RKO (cell line): Measurements from ENCODE around the gene IPO4.

Source experiments
- DNase-seq: peaks from one replicate; pipeline ENCODE4 v3.0.0-alpha.2; 2016; ENCODE audit warnings: low spot score

The IPO4 gene

GRCh38 chr14:24176599-24176998 is 12.0 kb downstream of the IPO4 start:
- DNase-seq, result no peak

- no peak for DNase-seq
Observed at GRCh38 chr14:24172871-24173281, 15.7 kb downstream of the IPO4 start.

- no peak for DNase-seq
Observed at GRCh38 chr14:24172261-24172860, 16.3 kb downstream of the IPO4 start.

GRCh38 chr14:24171422-24172260 is 17.0 kb downstream of the IPO4 start, which contains the start of gene REC8:
Gene REC8, plus strand, starts transcription at chr14:24172080. Its CDS starts 473 bp downstream, at chr14:24172553.
- no peak for DNase-seq

- no peak for DNase-seq
Observed at GRCh38 chr14:24167469-24168114, 21.0 kb downstream of the IPO4 start.

- no peak for DNase-seq
Observed at GRCh38 chr14:24165785-24166184, 22.8 kb downstream of the IPO4 start.

GRCh38 chr14:24164518-24164991 is 24.1 kb downstream of the IPO4 start:
- DNase-seq, result no peak

GRCh38 chr14:24162093-24162492 is 26.5 kb downstream of the IPO4 start:
- DNase-seq, result no peak

GRCh38 chr14:24160850-24161804 is 27.5 kb downstream of the IPO4 start, which contains the start of gene IRF9:
Gene IRF9, plus strand, starts transcription at chr14:24161265. Its CDS starts 880 bp downstream, at chr14:24162145.
- DNase-seq, result peak; percentile 90

- no peak for DNase-seq
Observed at GRCh38 chr14:24160499-24160849, 28.1 kb downstream of the IPO4 start.

- DNase-seq, result no peak
Observed at GRCh38 chr14:24159777-24160498, 28.7 kb downstream of the IPO4 start.

GRCh38 chr14:24157331-24157730 is 31.3 kb downstream of the IPO4 start:
- DNase-seq, result no peak

- DNase-seq, result no peak
Observed at GRCh38 chr14:24156840-24157239, 31.8 kb downstream of the IPO4 start.

GRCh38 chr14:24155100-24155499 is 33.5 kb downstream of the IPO4 start:
- DNase-seq, result no peak

GRCh38 chr14:24151404-24152080 is 37.1 kb downstream of the IPO4 start:
- no peak for DNase-seq

- DNase-seq, result no peak
Observed at GRCh38 chr14:24150993-24151392, 37.6 kb downstream of the IPO4 start.

- DNase-seq, result no peak
Observed at GRCh38 chr14:24150567-24150966, 38.0 kb downstream of the IPO4 start.

GRCh38 chr14:24150061-24150460 is 38.6 kb downstream of the IPO4 start:
- DNase-seq, result no peak

- no peak for DNase-seq
Observed at GRCh38 chr14:24149302-24149969, 39.2 kb downstream of the IPO4 start.
